NOMO-1 treated with DMSO at 0.1 percent for 48 hours (cell line): ENCODE data around the gene REM1.

Experiments
- DNase-seq: peaks from one replicate; lab custom pipeline; 2025; ENCODE audit not compliant: unreplicated experiment; lab: John Stamatoyannopoulos, UW

The REM1 gene

DNA sequence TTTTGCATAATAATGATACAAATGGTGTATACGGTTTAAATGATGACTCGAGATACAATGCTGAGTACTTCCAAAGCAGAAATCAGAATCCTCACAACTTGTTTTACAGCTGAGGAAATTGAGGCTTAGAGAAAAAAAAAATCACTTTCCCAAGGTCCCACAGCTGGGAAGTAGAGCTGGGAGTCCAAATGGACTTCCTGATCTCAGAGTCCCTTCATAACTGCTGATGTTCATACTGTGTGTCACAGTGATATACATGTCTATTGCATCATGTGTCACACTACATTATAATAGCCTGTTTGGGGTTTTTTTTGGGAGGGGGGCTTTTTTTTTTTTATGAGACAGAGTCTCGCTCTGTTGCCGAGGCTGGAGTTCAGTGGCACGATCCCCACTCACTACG lies 47.6 kb downstream of the REM1 start:
- DNase-seq, result no peak

DNA sequence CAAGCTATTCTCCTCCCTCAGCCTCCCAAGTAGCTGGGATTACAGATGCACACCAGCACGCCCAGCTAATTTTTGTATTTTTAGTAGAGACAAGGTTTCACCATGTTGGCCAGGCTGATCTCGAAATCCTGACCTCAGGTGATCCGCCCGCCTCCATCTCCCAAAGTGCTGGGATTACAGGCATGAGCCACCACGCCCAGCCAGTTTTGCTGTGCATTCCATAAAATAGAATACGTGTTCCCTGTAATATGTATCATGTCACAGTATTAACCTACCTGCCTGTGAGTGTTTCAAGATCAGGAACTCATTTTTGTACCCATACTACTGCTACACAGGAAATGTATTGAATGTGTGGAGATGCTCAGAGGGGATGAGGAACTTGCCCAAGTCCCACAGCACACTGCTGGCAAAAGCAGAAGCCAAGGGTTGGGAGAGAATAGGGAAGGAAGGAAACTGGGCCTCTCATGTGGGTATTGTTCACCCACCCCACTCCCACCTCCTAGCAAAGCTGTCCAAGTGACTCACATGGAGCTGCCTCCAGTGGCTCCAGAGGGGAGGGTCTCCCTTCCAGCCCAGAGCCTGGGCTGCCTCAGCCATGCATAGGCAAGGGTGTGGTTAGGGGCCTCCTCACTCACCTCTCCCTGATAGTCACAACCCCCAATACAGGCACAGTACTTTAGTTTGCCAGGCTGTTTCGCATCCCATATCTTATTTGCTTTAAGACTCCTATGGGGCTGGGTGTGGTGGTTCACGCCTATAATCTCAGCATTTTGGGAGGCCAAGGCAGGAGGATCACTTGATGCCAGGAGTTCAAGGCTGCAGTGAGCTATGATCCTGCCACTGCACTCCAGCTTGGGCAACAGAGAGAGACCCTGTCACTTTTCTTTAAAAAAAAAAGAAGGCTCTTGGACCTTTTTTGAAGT lies 48.5 kb downstream of the REM1 start:
- DNase-seq, result peak; percentile 88

DNA sequence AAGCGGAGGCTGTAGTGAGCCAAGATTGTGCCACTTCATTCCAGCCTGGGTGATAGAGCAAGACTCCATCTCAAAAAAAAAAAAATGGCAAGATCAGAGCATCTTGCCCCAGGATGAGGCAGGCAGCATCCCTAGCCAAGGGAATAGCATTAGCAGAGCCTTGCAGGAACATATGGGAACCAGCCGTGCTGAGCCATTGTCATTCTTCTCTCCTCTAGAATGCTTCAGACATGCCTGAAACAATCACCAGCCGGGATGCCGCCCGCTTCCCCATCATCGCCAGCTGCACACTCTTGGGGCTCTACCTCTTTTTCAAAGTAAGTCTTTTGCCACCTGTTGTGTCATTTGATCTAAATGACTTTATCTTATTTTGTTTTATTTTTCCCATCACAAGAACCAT lies 52.2 kb downstream of the REM1 start:
- DNase-seq, result no peak
